Measurements from ENCODE around the gene SOCS2. TPM values are rescaled to one million over a fixed set of nuclear protein-coding genes. Genes with fewer than 3 reads are reported as not detected.
A peak's percentile ranks its signal among the peaks of the same experiment; 100 is the strongest.

SOCS2 gene
- total RNA-seq, 2 donors from 2014 or later, result 125 to 273 TPM

- intact Hi-C loops (cut with DNase I), result loop anchor here (1.0 to 5.0 kb wide), 4 partner anchors 19 to 221 kb away; partner anchors contain the start of genes CRADD and SOCS2
- DNase-seq (ENCODE audit: low spot score), result peak; percentile 60
- H3K4me1 ChIP-seq (replicated peaks), result no peaks in the 10 kb centered on the region
- H3K9me3 ChIP-seq, result no peaks in the 10 kb centered on the region
- no peaks in the 10 kb centered on the region for H3K27me3 ChIP-seq (replicated peaks; ENCODE audit: insufficient read depth)
- peak overlapping the region; percentile 34 to 47 for H3K4me3 ChIP-seq
- no peaks in the 10 kb centered on the region for H3K36me3 ChIP-seq
- TF ChIP-seq POLR2AphosphoS5 (IDR thresholded peaks at IDR 0.05) (peak; percentile 48), POLR2A (IDR thresholded peaks at IDR 0.05) (peak; percentile 32)
- TF ChIP-seq, protein P1, sequence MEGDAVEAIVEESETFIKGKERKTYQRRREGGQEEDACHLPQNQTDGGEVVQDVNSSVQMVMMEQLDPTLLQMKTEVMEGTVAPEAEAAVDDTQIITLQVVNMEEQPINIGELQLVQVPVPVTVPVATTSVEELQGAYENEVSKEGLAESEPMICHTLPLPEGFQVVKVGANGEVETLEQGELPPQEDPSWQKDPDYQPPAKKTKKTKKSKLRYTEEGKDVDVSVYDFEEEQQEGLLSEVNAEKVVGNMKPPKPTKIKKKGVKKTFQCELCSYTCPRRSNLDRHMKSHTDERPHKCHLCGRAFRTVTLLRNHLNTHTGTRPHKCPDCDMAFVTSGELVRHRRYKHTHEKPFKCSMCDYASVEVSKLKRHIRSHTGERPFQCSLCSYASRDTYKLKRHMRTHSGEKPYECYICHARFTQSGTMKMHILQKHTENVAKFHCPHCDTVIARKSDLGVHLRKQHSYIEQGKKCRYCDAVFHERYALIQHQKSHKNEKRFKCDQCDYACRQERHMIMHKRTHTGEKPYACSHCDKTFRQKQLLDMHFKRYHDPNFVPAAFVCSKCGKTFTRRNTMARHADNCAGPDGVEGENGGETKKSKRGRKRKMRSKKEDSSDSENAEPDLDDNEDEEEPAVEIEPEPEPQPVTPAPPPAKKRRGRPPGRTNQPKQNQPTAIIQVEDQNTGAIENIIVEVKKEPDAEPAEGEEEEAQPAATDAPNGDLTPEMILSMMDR (IDR thresholded peaks at IDR 0.05), result no peak
- WGBS, result 2% methylated on average over 37 of the region's 37 CpGs
- H3K27ac ChIP-seq, result peak overlapping the region; percentile 80 to 89
Measured at GRCh38 chr12:93591137-93591868, 18.8 kb downstream of the SOCS2 start.

DNA sequence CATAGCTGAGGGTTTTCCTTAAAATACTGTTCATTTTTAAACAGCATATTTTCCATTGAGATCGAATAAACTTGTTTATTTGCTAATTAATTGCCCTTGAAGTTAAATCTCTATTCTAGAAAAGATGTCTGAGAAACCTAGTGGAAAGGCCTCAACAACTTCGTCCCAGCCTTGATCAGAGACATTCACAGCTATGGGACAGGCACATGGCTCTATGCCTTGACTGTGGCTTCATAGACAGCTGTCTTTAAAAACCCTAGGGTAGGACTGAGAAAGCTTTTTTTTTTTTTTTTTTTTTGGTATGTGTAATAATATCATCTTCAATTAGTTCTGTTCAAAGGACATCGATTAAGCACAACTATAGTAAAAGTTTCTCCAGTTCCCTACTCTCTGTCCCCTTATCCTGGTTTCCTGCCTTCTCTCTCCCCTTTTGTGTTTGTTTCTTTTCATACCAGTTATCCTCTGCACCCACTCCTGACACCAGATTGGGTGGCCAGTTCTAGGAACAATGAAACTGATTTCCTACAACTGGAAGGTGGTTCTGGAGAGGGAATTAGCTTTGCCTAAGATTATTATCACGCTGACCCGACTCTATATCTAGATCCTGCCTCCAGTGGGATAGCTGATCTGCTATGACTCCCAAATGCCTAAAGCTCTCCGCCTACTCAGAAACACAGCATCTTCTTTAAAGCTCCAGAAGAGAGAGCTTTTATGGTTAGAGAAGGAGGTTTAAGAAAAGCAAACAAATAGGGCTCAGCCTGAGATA is 20.3 kb downstream of the SOCS2 start:
- intact Hi-C loops (cut with DNase I), result loop anchor here (5.0 kb wide), 3 partner anchors 84 to 219 kb away; partner anchors contain the start of gene CRADD
- no peaks in the 10 kb centered on the region for H3K36me3 ChIP-seq
- no peak overlapping the region for H3K4me3 ChIP-seq
- 69% methylated on average over 6 of the region's 6 CpGs for WGBS
- H3K27me3 ChIP-seq (replicated peaks; ENCODE audit: insufficient read depth), result no peaks in the 10 kb centered on the region
- no peaks in the 10 kb centered on the region for H3K9me3 ChIP-seq
- DNase-seq (ENCODE audit: low spot score), result no peak
- TF ChIP-seq POLR2A (IDR thresholded peaks at IDR 0.05) (no peak), POLR2AphosphoS5 (IDR thresholded peaks at IDR 0.05) (no peak)
- TF ChIP-seq, protein P1 (IDR thresholded peaks at IDR 0.05), result no peak
- H3K27ac ChIP-seq, result peak overlapping the region; percentile 80 to 89
- H3K4me1 ChIP-seq (replicated peaks), result no peaks in the 10 kb centered on the region

DNA sequence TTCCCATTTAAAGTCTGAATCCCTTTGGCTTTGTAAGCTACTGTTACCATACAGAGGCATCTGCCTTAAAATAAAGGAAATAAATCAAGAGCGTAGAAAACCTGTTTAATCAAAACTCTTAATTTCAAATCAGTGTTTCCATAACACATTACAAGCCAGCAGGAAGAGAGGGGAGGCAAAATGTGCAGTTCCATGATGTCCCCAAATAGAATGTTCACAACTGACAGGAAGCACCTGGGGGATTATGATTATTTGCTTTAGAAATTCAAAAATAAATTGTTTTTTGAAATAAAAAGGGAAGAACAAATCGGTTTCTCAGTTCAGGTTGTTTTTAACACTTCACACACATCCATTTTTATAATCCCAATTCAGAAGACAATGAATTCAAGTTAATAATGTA is 21.4 kb downstream of the SOCS2 start:
- H3K36me3 ChIP-seq, result no peaks in the 10 kb centered on the region
- no peaks in the 10 kb centered on the region for H3K9me3 ChIP-seq
- intact Hi-C loops (cut with DNase I), result loop anchor here (5.0 kb wide), 3 partner anchors 83 to 218 kb away; partner anchors contain the start of gene CRADD
- peak overlapping the region; percentile 80 to 89 for H3K27ac ChIP-seq
- WGBS, result 60% methylated on average over 2 of the region's 2 CpGs
- DNase-seq (ENCODE audit: low spot score), result no peak
- TF ChIP-seq POLR2AphosphoS5 (IDR thresholded peaks at IDR 0.05), result no peak
- TF ChIP-seq, protein P1 (IDR thresholded peaks at IDR 0.05), result no peak
- TF ChIP-seq POLR2A (IDR thresholded peaks at IDR 0.05), result no peak
- no peak overlapping the region for H3K4me3 ChIP-seq
- no peaks in the 10 kb centered on the region for H3K27me3 ChIP-seq (replicated peaks; ENCODE audit: insufficient read depth)
- H3K4me1 ChIP-seq (replicated peaks), result no peaks in the 10 kb centered on the region

DNA sequence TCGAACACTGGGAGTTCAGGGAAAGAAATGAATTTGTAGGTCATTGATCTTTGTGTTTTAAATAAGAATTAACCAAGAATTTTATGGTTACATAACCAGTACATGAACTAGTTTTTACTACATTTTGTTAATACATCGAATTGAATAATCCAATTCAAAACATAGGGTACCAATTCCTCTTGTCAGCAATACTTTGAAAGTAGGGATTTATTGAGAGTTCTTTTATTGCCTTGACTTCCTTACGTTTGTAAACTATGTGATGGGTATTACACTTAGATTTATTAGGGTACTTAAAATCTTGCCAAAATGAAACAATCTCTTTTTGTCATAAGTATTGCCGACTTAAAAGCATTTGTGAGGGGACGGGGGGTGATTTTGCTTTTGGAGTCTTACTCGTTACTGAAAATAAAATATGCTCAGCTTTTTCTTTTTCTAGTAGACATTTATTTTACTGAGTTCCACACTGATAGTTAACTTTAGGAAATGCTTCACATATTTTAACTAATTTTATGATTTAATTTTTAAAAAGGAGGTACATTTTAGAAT is 22.4 kb downstream of the SOCS2 start:
- intact Hi-C loops (cut with DNase I), result loop anchor here (5.0 kb wide), 4 partner anchors 37 to 217 kb away; partner anchors contain the start of gene CRADD
- Histone ChIP-seq H3K27ac (peak overlapping the region; percentile 63 to 89), H3K27me3 (replicated peaks; ENCODE audit: insufficient read depth) (no peaks in the 10 kb centered on the region), H3K4me3 (no peak overlapping the region), H3K4me1 (replicated peaks) (no peaks in the 10 kb centered on the region), H3K9me3 (no peaks in the 10 kb centered on the region), H3K36me3 (no peaks in the 10 kb centered on the region)
- no peak for DNase-seq (ENCODE audit: low spot score)
- TF ChIP-seq POLR2A (IDR thresholded peaks at IDR 0.05) (no peak), POLR2AphosphoS5 (IDR thresholded peaks at IDR 0.05) (no peak)
- TF ChIP-seq, protein P1 (IDR thresholded peaks at IDR 0.05), result no peak
- 27% methylated on average over 6 of the region's 6 CpGs for WGBS
